GM18520 (cell line): ENCODE data around the gene VIPR2.
"Not testable (repeated sequence)": the region's sequence is repeated elsewhere in the genome, so short reads cannot be mapped to it uniquely, and the experiment has no call there.

Experiments
- ATAC-seq: cut with Tn5 transposase; IDR thresholded peaks from one replicate; pipeline ENCODE4 v1.9.1; 2021; ENCODE audit not compliant: unreplicated experiment

Gene VIPR2

GRCh38 chr7:159013825-159014289, 130.8 kb downstream of the VIPR2 start:
- no peak for ATAC-seq

GRCh38 chr7:159013181-159013690, 131.4 kb downstream of the VIPR2 start:
- no peak for ATAC-seq

- no peak for ATAC-seq
Observed at GRCh38 chr7:159012353-159013069, 132.2 kb downstream of the VIPR2 start.

GRCh38 chr7:159011722-159012022, 133.0 kb downstream of the VIPR2 start:
- no peak for ATAC-seq

- no peak for ATAC-seq
Observed at GRCh38 chr7:159010937-159011721, 133.5 kb downstream of the VIPR2 start.

GRCh38 chr7:159010411-159010810, 134.3 kb downstream of the VIPR2 start:
- ATAC-seq: no peak

- ATAC-seq: no peak
Observed at GRCh38 chr7:159009951-159010350, 134.7 kb downstream of the VIPR2 start.

GRCh38 chr7:159008417-159008816, 136.2 kb downstream of the VIPR2 start:
- ATAC-seq: no peak

- ATAC-seq: no peak
Observed at GRCh38 chr7:159007996-159008389, 136.7 kb downstream of the VIPR2 start.

- ATAC-seq: no peak
Observed at GRCh38 chr7:159007364-159007995, 137.2 kb downstream of the VIPR2 start.

GRCh38 chr7:159006610-159007130, 138.0 kb downstream of the VIPR2 start:
- no peak for ATAC-seq

- not testable (repeated sequence) for ATAC-seq
Observed at GRCh38 chr7:159006022-159006609, 138.6 kb downstream of the VIPR2 start.

- ATAC-seq: no peak
Observed at GRCh38 chr7:159005618-159006017, 139.0 kb downstream of the VIPR2 start.

GRCh38 chr7:159004411-159004810, 140.3 kb downstream of the VIPR2 start:
- ATAC-seq: no peak

GRCh38 chr7:159001811-159002210, 142.9 kb downstream of the VIPR2 start:
- no peak for ATAC-seq

- no peak for ATAC-seq
Observed at GRCh38 chr7:159000859-159001435, 143.7 kb downstream of the VIPR2 start.

GRCh38 chr7:159000070-159000469, 144.6 kb downstream of the VIPR2 start:
- no peak for ATAC-seq

- ATAC-seq: no peak
Observed at GRCh38 chr7:158999496-158999895, 145.2 kb downstream of the VIPR2 start.

- ATAC-seq: not testable (repeated sequence)
Observed at GRCh38 chr7:158998261-158998660, 146.4 kb downstream of the VIPR2 start.

GRCh38 chr7:158997471-158997870, 147.2 kb downstream of the VIPR2 start:
- no peak for ATAC-seq

GRCh38 chr7:158997110-158997453, 147.6 kb downstream of the VIPR2 start:
- ATAC-seq: no peak
